ENCODE data around the gene TESK2. TPM values are rescaled to one million over a fixed set of nuclear protein-coding genes. Genes with fewer than 3 reads are reported as not detected.
"Not testable (repeated sequence)": the region's sequence is repeated elsewhere in the genome, so short reads cannot be mapped to it uniquely, and the experiment has no call there.

Gene TESK2
- total and polyA plus RNA-seq, 7 donors: 4.3 to 9.2 (median 7.1) TPM

- WGBS, 2 donors: 38 to 73% methylated on average over 4 of the region's 4 CpGs
- no peak overlapping the region for H3K4me3 ChIP-seq
- no peaks in the 10 kb centered on the region for H3K9me3 ChIP-seq
- intact Hi-C loops (cut with DNase I): no loop called here
- no peaks in the 10 kb centered on the region for H3K4me1 ChIP-seq
- no peaks in the 10 kb centered on the region for H3K36me3 ChIP-seq
- TF ChIP-seq CTCF (IDR thresholded peaks at IDR 0.05) (no peak), EP300 (IDR thresholded peaks at IDR 0.05) (no peak), POLR2AphosphoS5 (IDR thresholded peaks at IDR 0.05) (no peak), POLR2A (IDR thresholded peaks at IDR 0.05) (no peak)
- H3K27me3 ChIP-seq: no peaks in the 10 kb centered on the region
- no peak overlapping the region for H3K27ac ChIP-seq
- DNase-seq: no peak
Measured at GRCh38 chr1:45478121-45478814, 12.7 kb downstream of the TESK2 start.

- Histone ChIP-seq H3K27ac (no peak overlapping the region), H3K36me3 (no peaks in the 10 kb centered on the region), H3K9me3 (no peaks in the 10 kb centered on the region), H3K4me3 (no peak overlapping the region), H3K4me1 (no peaks in the 10 kb centered on the region), H3K27me3 (no peaks in the 10 kb centered on the region)
- intact Hi-C loops (cut with DNase I): no loop called here
- TF ChIP-seq EP300 (IDR thresholded peaks at IDR 0.05): no peak
- 95 to 96% methylated on average over 3 of the region's 3 CpGs for WGBS, 2 donors
- DNase-seq: no peak
Measured at GRCh38 chr1:45477646-45478045, 13.3 kb downstream of the TESK2 start.

GRCh38 chr1:45474194-45474593 is 16.8 kb downstream of the TESK2 start:
- 97% methylated on average over 6 of the region's 6 CpGs for WGBS, 2 donors
- intact Hi-C loops (cut with DNase I); DNase-seq: not testable (repeated sequence)

GRCh38 chr1:45473302-45473701 is 17.7 kb downstream of the TESK2 start:
- H3K27me3 ChIP-seq: no peaks in the 10 kb centered on the region
- no peak for TF ChIP-seq CTCF (IDR thresholded peaks at IDR 0.05)
- TF ChIP-seq POLR2A (IDR thresholded peaks at IDR 0.05): no peak
- TF ChIP-seq EP300 (IDR thresholded peaks at IDR 0.05): no peak
- no peak for TF ChIP-seq POLR2AphosphoS5 (IDR thresholded peaks at IDR 0.05)
- whole genome bisulfite sequencing, 2 donors: 85 to 91% methylated on average over 2 of the region's 2 CpGs
- H3K4me1 ChIP-seq: no peaks in the 10 kb centered on the region
- no peak for DNase-seq
- H3K36me3 ChIP-seq: no peaks in the 10 kb centered on the region
- no peaks in the 10 kb centered on the region for H3K9me3 ChIP-seq
- H3K27ac ChIP-seq: no peak overlapping the region
- no peak overlapping the region for H3K4me3 ChIP-seq
- intact Hi-C loops (cut with DNase I): no loop called here

More at GRCh38 chr1:45474194-45474593, 16.8 kb downstream of the TESK2 start:
- not testable (repeated sequence) for H3K36me3 ChIP-seq, H3K27me3 ChIP-seq, H3K4me1 ChIP-seq, H3K4me3 ChIP-seq, H3K27ac ChIP-seq, H3K9me3 ChIP-seq

GRCh38 chr1:45470306-45470798 is 20.6 kb downstream of the TESK2 start:
- H3K9me3 ChIP-seq: no peaks in the 10 kb centered on the region
- no peak for DNase-seq
- H3K36me3 ChIP-seq: no peaks in the 10 kb centered on the region
- intact Hi-C loops (cut with DNase I): no loop called here
- 47 to 58% methylated on average over 2 of the region's 2 CpGs for WGBS, 2 donors
- H3K4me3 ChIP-seq: no peak overlapping the region
- no peak for TF ChIP-seq POLR2A (IDR thresholded peaks at IDR 0.05)
- no peak for TF ChIP-seq EP300 (IDR thresholded peaks at IDR 0.05)
- no peak for TF ChIP-seq CTCF (IDR thresholded peaks at IDR 0.05)
- TF ChIP-seq POLR2AphosphoS5 (IDR thresholded peaks at IDR 0.05): no peak
- no peak overlapping the region for H3K27ac ChIP-seq
- H3K27me3 ChIP-seq: no peaks in the 10 kb centered on the region
- no peaks in the 10 kb centered on the region for H3K4me1 ChIP-seq

- H3K9me3 ChIP-seq; H3K4me1 ChIP-seq; intact Hi-C loops (cut with DNase I); H3K36me3 ChIP-seq; DNase-seq; H3K27me3 ChIP-seq; H3K4me3 ChIP-seq; H3K27ac ChIP-seq: not testable (repeated sequence)
- WGBS, 2 donors: 86 to 96% methylated on average over 9 of the region's 9 CpGs
Measured at GRCh38 chr1:45467353-45467752, 23.6 kb downstream of the TESK2 start.

Data from sigmoid colon (tissue), 7 donors.